SKM-1 treated with dmso at 0.1 percent for 144 hours (cell line): ENCODE measurements around the gene MAN2B2.
"Not testable (repeated sequence)": the region's sequence is repeated elsewhere in the genome, so short reads cannot be mapped to it uniquely, and the experiment has no call there.

Source experiments
- DNase-seq: peaks from one replicate; lab custom pipeline; 2025; ENCODE audit not compliant: unreplicated experiment; lab: John Stamatoyannopoulos, UW

MAN2B2 gene

DNA sequence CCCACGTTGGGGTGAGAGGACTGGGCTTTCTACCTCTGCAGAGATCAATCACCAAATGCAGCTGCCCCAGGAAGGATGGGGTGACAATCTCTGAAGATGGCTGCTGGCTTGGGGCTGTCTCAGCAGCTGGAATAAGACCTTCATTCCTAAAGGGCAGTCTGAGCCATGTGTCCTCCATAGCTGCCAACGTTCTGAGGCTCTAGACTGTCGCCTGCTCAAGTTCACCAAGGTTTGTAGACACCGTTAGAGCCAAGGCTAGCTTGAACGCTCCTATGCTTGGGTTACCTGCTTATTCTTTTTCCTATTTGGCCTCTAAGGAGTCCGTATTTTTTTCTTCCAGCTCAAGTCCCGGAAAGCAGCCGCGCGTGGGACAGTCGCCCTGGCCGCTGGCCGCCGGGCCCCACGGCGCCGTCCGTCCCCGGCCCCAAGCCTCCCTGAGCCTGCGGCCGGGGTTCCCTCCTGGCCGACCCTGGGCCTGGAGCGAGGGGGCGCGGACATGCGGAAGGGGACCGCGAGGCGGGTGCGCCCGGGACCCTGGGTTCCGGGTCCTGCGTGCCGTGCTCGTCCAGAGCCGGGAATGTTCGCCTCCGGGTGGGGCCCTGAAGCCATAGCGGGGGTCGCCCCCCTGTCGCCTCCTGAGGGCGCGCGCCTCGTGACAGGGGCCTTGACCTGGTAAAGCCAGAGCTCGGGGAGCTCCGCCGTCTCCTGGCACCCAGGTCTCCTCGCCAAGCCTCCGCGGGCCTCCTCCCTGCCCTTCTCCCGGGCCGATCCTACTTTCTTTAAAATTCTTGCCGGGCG, 88.8 kb downstream of the MAN2B2 start:
- no peak for DNase-seq

DNA sequence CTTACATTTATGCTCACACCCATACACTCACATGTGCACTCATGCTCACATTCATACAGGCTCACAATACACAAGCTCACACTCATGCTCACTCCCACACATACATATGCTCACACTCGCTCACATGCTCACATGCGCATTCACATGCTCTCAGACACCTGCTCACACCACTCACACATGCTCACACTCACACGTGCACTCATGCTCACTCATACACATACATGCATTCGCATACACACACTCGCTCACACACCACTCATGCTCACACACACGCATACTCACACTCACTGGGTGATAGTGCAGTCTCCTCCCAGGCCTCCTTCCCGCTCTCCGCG, 90.3 kb downstream of the MAN2B2 start:
- DNase-seq: no peak

DNA sequence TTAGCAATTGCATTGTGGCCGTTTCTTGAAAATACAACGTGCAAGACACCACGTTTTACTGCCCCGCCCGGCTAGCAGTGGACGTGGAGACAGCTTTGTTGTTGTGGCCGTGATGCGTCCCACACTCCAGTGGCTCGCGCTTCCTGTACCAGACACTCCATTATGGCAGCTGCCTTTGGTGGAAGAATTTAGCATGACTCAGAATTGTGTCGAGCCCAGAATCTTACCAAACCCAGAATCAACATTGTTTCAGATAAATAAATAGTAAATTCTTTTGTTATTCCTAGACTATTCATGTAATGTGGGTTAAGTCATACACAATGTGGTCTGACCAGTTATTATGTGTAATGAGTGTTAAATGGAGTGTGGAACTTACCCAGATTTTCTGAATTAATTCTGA, 93.4 kb downstream of the MAN2B2 start:
- no peak for DNase-seq

DNA sequence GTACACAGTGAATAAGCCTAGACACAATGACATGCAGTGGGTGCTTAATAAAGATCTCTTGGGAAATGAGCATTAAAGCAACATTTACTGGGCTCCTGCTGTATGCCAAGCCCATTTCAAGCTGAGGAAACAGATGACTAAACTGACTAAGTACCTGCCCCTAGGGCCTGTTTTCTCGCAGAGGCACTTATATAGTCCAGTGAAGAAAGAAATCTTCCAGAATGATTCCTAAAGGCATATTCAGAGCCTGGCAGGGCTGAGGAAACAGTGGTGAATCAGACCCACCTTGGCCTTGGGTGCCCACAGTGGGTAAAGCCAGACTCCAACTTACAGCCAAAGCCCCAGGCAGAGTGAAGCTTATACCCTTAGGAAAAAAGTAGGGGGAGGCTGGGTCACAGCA, 96.7 kb downstream of the MAN2B2 start:
- DNase-seq: no peak

DNA sequence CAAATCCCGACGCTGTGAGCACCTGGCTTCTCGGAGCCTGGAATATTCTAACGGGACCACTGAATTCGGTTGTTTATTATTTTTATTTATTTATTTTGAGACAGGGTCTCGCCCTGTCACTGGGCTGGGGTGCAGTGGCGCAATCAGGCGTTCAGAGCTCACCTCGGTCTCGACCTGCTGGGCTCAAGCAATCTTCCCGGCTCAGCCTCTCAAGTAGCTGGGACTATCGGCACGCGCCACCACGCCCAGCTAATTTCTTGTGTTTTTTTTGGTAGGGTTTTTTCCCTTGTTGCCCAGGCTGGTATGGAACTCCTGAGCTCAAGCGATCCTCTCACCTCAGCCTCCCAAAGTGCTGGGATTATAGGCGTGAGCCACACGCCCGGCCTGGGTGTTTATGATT, 97.1 kb downstream of the MAN2B2 start:
- DNase-seq: no peak

DNA sequence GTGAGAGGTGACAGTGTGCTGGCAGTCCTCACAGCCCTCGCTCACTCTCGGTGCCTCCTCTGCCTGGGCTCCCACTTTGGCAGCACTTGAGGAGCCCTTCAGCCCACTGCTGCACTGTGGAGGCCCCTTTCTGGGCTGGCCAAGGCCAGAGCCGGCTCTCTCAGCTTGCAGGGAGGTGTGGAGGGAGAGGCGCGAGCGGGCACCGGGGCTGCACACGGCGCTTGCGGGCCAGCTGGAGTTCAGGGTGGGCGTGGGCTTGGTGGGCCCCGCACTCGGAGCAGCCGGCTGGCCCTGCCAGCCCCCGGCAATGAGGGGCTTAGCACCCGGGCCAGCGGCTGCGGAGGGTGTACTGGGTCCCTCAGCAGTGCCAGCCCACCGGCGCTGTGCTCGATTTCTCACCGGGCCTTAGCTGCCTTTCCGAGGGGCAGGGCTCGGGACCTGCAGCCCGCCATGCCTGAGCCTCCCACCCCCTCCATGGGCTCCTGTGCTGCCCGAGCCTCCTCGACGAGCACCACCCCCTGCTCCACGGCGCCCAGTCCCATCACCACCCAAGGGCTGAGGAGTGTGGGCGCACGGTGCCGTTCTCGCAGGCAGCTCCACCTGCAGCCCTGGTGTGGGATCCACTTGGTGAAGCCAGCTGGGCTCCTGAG, 97.7 kb downstream of the MAN2B2 start:
- DNase-seq: not testable (repeated sequence)
